HUES48 (cell line): ENCODE measurements around the gene ZNF12.
A peak's percentile ranks its signal among the peaks of the same experiment; 100 is the strongest.
"Not testable (repeated sequence)": the region's sequence is repeated elsewhere in the genome, so short reads cannot be mapped to it uniquely, and the experiment has no call there.

Experiments used
- H3K27ac ChIP-seq: one replicate; pipeline ENCODE4 v1.7.0; 2013; ENCODE audit warnings: low read depth, low read length, inconsistent platforms
- H3K27me3 ChIP-seq: 2 replicates; pipeline ENCODE4 v1.6.1; 2013; ENCODE audit warnings: mild to moderate bottlenecking, low read length; ENCODE audit not compliant: control insufficient read depth, insufficient read depth
- H3K36me3 ChIP-seq: 2 replicates; pipeline ENCODE4 v1.6.1; 2013; ENCODE audit warnings: low read length; ENCODE audit not compliant: control insufficient read depth, insufficient read depth
- H3K4me1 ChIP-seq: 2 replicates; pipeline ENCODE4 v1.6.1; 2013; ENCODE audit warnings: mild to moderate bottlenecking, low read length; ENCODE audit not compliant: control insufficient read depth, insufficient read depth
- H3K4me3 ChIP-seq: 2 replicates; pipeline ENCODE4 v1.5.1; 2013; ENCODE audit warnings: mild to moderate bottlenecking, low read depth, low read length
- H3K9ac ChIP-seq: 2 replicates; pipeline ENCODE4 v1.6.1; 2013; ENCODE audit warnings: mild to moderate bottlenecking, low read depth, low read length, moderate library complexity
- H3K9me3 ChIP-seq: 2 replicates; pipeline ENCODE4 v1.6.1; 2013; ENCODE audit warnings: low read length; ENCODE audit not compliant: control insufficient read depth, insufficient read depth

ZNF12 gene

GRCh38 chr7:6726341-6726740 is 19.6 kb upstream of the ZNF12 start:
- H3K9ac ChIP-seq, H3K27ac ChIP-seq, H3K9me3 ChIP-seq, H3K27me3 ChIP-seq, H3K36me3 ChIP-seq, H3K4me1 ChIP-seq, H3K4me3 ChIP-seq: not testable (repeated sequence)

GRCh38 chr7:6725003-6725402 is 18.3 kb upstream of the ZNF12 start:
- no peaks in the 10 kb centered on the region for H3K27me3 ChIP-seq
- no peaks in the 10 kb centered on the region for H3K36me3 ChIP-seq
- H3K9me3 ChIP-seq: no peaks in the 10 kb centered on the region
- H3K27ac ChIP-seq: no peak overlapping the region
- no peak overlapping the region for H3K9ac ChIP-seq
- H3K4me3 ChIP-seq: no peak overlapping the region
- no peaks in the 10 kb centered on the region for H3K4me1 ChIP-seq

GRCh38 chr7:6724351-6724750 is 17.6 kb upstream of the ZNF12 start:
- not testable (repeated sequence) for H3K27ac ChIP-seq, H3K9ac ChIP-seq, H3K9me3 ChIP-seq, H3K4me1 ChIP-seq, H3K4me3 ChIP-seq, H3K27me3 ChIP-seq, H3K36me3 ChIP-seq

GRCh38 chr7:6718124-6718523 is 11.4 kb upstream of the ZNF12 start:
- H3K27me3 ChIP-seq: no peaks in the 10 kb centered on the region
- H3K27ac ChIP-seq: no peak overlapping the region
- H3K9ac ChIP-seq: no peak overlapping the region
- no peaks in the 10 kb centered on the region for H3K9me3 ChIP-seq
- H3K4me1 ChIP-seq: no peaks in the 10 kb centered on the region
- H3K4me3 ChIP-seq: no peak overlapping the region
- no peaks in the 10 kb centered on the region for H3K36me3 ChIP-seq

GRCh38 chr7:6715898-6716297 is 9.2 kb upstream of the ZNF12 start:
- not testable (repeated sequence) for H3K27ac ChIP-seq, H3K27me3 ChIP-seq, H3K9ac ChIP-seq, H3K9me3 ChIP-seq, H3K4me3 ChIP-seq, H3K4me1 ChIP-seq, H3K36me3 ChIP-seq

GRCh38 chr7:6714360-6714759 is 7.6 kb upstream of the ZNF12 start:
- H3K36me3 ChIP-seq: no peaks in the 10 kb centered on the region
- no peak overlapping the region for H3K4me3 ChIP-seq
- no peaks in the 10 kb centered on the region for H3K27me3 ChIP-seq
- H3K27ac ChIP-seq: no peak overlapping the region
- no peak overlapping the region for H3K9ac ChIP-seq
- no peaks in the 10 kb centered on the region for H3K4me1 ChIP-seq
- peaks cover 4% of the 10 kb centered on the region; the same call in 1 of the 2 replicates for H3K9me3 ChIP-seq

GRCh38 chr7:6709808-6710207 is 3.1 kb upstream of the ZNF12 start:
- Histone ChIP-seq H3K27ac (no peak overlapping the region), H3K36me3 (peaks cover 3% of the 10 kb centered on the region; the same call in 1 of the 2 replicates), H3K27me3 (no peaks in the 10 kb centered on the region), H3K9ac (no peak overlapping the region), H3K4me1 (peaks cover 6% of the 10 kb centered on the region; the same call in 1 of the 2 replicates), H3K9me3 (peaks cover 4% of the 10 kb centered on the region; the same call in 1 of the 2 replicates), H3K4me3 (no peak overlapping the region)

- H3K4me1 ChIP-seq: peaks cover 6% of the 10 kb centered on the region; the same call in 1 of the 2 replicates
- H3K9me3 ChIP-seq: peaks cover 9% of the 10 kb centered on the region
- H3K9ac ChIP-seq: no peak overlapping the region
- no peaks in the 10 kb centered on the region for H3K27me3 ChIP-seq
- no peak overlapping the region for H3K4me3 ChIP-seq
- no peak overlapping the region for H3K27ac ChIP-seq
- peaks cover 16% of the 10 kb centered on the region for H3K36me3 ChIP-seq
Observed at GRCh38 chr7:6708304-6708703, 1.6 kb upstream of the ZNF12 start.

GRCh38 chr7:6705959-6706665 is 635 bp downstream of the ZNF12 start:
- H3K27me3 ChIP-seq: no peaks in the 10 kb centered on the region
- peak overlapping the region; percentile 63 for H3K9ac ChIP-seq
- peak overlapping the region; percentile 83 for H3K4me3 ChIP-seq
- peaks cover 17% of the 10 kb centered on the region for H3K9me3 ChIP-seq
- peaks cover 30% of the 10 kb centered on the region for H3K36me3 ChIP-seq
- H3K27ac ChIP-seq: peak overlapping the region; percentile 86
- H3K4me1 ChIP-seq: peaks cover 6% of the 10 kb centered on the region; the same call in 1 of the 2 replicates

GRCh38 chr7:6701860-6702259 is 4.9 kb downstream of the ZNF12 start:
- Histone ChIP-seq H3K9me3 (peaks cover 47% of the 10 kb centered on the region), H3K36me3 (peaks cover 69% of the 10 kb centered on the region), H3K27me3 (no peaks in the 10 kb centered on the region), H3K9ac (no peak overlapping the region), H3K27ac (no peak overlapping the region), H3K4me1 (no peaks in the 10 kb centered on the region), H3K4me3 (no peak overlapping the region)

GRCh38 chr7:6700793-6701192 is 6.0 kb downstream of the ZNF12 start:
- Histone ChIP-seq H3K36me3 (peaks cover 80% of the 10 kb centered on the region), H3K27me3 (no peaks in the 10 kb centered on the region), H3K4me3 (no peak overlapping the region), H3K9ac (no peak overlapping the region), H3K27ac (no peak overlapping the region), H3K9me3 (peaks cover 58% of the 10 kb centered on the region), H3K4me1 (no peaks in the 10 kb centered on the region)
